Activated gamma-delta T cell (primary cell): Measurements from ENCODE around the gene LRFN2.

ENCODE experiments used
- DNase-seq: peaks from one replicate; lab custom pipeline; 2025; lab: John Stamatoyannopoulos, UW
- total RNA-seq, 2 donors: gene quantifications; one replicate each; lab custom pipeline; 2026; lab: John Stamatoyannopoulos, UW

The LRFN2 gene
- total RNA-seq: 0.51 to 3.4 reads per million in 2 donors

- peak; percentile 68 for DNase-seq
Observed at GRCh38 chr6:40587240-40588069, at the start of gene LRFN2. LRFN2 (minus strand) TSS chr6:40587364.

- no peak for DNase-seq
Observed at GRCh38 chr6:40634429-40634828, 47.3 kb upstream of the LRFN2 start.

DNA sequence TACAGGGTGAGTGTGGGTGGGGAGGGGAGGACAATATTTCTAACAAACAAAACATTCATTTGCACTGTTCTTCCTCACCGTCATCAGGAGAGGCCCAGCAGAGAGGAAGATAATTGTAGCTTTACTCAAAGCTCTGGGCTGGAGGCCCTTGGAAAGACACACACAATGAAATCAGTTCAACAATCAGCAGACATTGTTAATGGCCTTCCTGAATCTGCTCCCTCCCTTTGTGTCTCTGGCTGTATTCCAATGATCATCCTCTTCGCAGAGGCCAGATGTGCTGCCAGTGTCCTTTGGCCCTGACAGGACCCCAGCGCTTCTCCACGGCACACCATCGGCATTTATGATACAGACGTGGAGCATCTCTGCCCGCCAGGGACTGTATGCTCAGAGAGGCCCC, 44.6 kb upstream of the LRFN2 start:
- DNase-seq: no peak

GRCh38 chr6:40630488-40630887, 43.3 kb upstream of the LRFN2 start:
- DNase-seq: no peak

- DNase-seq: no peak
Observed at GRCh38 chr6:40630051-40630450, 42.9 kb upstream of the LRFN2 start.

DNA sequence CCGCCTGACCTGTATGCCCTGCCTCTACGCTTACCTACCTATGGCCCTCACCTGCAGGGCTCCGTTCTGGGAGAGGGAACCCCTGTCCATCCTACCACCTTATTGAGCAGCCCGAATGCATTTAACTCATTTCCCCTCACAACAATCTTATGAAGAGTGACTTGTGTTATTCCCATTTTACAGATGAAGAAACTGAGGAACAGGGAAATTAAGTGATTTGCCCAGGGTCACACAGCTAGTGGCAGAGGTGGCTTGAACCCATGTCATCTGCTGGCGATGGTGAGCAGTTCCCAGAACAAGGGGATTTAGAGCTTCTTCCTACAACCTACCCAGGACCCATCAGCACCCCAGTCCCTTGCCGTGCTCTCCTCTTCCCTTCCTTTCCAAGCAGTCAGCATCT, 42.3 kb upstream of the LRFN2 start:
- no peak for DNase-seq

DNA sequence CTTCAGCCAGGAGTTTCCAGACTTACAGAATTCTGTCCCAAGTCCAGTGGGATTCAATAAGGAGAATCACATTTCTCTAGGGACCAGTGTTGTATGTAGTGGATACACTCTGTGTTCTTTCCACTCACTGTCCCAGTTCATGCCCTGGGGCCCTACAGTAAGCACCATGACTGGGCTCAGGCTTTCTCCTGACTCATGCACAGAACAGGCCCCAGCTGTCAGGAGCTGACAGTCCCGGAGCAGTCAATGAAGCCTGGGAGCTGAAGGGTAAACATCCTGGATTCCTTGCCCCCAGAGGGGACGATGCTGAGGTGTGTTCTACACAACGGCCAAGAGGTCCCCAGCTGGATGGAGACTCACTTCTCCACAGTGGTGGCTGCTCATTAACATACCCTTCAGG, 40.2 kb upstream of the LRFN2 start:
- no peak for DNase-seq

DNA sequence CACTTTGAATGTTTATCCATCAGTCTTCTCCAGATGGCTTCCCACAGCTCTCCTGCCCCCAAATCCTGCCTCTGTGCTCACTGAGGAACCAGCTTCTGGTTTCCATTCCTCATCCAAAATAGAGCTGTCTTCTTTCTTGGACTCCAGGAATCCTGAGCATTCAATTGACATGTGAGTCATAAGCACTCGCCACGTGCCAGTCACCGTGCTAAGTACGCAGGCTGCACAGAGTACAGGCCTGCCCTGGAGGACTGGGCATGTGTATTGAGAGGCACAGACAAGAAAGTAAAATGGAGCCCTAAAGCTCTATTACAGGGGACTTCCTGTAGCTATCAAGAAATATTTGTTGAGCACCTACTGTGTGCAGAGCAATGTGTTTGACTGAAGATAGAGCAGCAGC, 39.7 kb upstream of the LRFN2 start:
- no peak for DNase-seq

DNA sequence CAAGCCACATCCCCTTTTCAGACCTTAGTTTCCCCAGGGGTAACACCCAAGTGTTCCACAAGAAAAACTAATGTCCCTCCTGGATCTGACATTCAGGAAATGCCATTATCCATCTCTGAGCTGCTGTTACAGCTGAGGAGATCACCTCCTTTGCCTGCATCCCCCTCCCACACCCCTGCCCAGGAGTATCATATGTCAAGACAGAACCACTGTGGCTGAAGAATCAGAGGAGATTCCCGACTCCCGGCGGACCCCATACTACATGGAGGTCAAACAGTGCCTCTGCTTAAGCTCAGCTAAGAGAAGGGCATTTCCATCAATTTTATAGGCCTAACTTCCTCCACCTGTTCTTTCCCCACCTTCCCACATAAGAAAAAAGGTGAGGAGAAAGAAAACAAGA, 36.8 kb upstream of the LRFN2 start:
- no peak for DNase-seq

DNA sequence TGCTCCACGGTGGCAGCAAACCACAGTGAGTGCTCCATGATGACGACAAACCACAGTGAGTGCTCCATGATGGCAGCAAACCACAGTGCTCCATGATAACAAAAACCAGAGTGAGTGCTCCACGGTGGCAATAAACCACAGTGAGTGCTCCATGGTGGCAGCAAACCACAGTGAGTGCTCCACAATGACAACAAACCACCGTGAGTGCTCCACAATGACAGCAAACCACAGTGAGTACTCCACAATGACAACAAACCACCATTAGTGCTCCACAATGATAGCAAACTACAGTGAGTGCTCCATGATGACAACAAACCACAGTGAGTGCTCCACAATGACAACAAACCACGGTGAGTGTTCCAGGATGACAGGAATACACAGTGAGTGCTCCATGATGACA, 36.0 kb upstream of the LRFN2 start:
- DNase-seq: no peak

GRCh38 chr6:40620574-40621240, 33.5 kb upstream of the LRFN2 start:
- DNase-seq: no peak

DNA sequence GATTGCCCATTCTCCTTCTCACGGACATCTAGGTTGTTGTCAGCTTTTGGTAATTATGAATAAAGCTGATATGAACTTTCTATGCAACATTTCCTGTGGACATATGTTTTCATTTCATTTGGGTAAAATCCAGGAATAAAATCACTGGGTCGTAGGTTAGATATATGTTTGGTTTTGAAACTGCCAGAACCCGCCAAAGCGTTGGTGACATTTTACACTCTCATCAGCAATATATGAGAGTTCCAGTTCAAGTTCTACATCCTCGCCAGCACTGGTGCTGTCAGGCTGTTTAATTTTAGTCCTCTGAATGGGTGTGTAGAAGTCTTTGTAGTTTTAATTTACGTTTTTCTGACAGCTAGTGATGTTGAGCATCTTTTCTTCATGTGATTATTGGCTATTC, 27.5 kb upstream of the LRFN2 start:
- no peak for DNase-seq

DNA sequence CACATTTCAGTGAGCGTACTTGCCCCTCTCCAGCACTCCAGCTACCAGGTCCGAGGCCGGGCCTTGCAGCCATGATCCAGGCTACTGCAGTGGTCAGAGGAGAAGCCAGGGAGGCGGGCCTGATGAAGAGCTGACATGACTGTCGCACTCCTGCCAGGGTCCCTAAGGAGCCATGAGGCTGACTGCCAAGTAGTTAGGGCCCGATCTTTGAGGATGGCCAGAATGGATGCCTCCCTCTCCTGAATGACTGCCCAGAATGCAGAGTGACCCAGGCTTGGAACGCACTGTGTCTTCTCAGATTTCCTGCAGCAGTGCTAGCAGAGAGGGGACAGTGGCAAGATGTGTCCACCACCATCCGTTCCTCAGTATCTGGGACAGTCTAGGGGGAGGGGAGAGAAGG, 24.7 kb upstream of the LRFN2 start:
- DNase-seq: no peak

- DNase-seq: no peak
Observed at GRCh38 chr6:40611434-40611833, 24.3 kb upstream of the LRFN2 start.

DNA sequence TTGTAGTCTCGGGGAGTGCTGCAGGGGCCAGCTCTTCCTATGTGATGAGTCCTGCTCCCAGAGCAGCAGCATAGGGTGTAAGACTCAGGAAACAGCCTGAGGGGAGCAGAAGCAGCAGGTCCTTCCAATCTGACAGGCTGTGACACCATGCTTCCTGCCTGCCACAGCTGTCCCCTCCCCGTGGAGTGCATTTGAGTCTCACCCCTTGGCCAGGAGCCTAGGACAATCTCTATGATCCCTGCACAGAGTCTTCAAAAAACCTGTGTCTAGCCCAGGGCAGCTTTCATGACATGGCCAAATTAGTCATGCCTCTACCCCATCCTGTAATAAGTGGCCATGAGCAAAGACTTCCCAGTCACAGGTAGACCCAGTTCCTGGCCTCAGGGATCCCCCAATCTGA, 23.1 kb upstream of the LRFN2 start:
- DNase-seq: no peak

GRCh38 chr6:40606981-40607380, 19.8 kb upstream of the LRFN2 start:
- no peak for DNase-seq

GRCh38 chr6:40606526-40606925, 19.4 kb upstream of the LRFN2 start:
- no peak for DNase-seq

GRCh38 chr6:40604082-40604481, 16.9 kb upstream of the LRFN2 start:
- DNase-seq: no peak

DNA sequence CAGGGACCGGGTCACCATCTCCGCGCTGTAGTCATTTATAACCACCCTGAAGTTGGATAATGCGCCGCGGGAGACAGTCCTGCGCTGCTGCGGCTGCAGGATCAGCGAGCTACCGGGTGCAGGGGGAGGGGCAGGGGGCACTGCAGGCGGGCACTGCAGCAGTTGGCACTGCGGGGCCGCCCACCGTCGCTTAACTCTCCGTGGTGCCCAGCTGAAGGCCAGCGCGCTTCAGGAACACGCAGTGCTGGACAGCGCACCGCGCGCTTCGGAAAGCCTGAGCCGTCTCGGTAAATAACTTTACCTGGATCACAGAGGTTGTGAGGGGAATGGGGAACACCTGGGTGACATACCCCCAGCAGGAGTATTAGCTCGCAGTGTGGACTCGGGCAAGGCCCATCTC, 12.4 kb upstream of the LRFN2 start:
- no peak for DNase-seq

- DNase-seq: no peak
Observed at GRCh38 chr6:40598516-40598915, 11.4 kb upstream of the LRFN2 start.

- DNase-seq: no peak
Observed at GRCh38 chr6:40597301-40597700, 10.1 kb upstream of the LRFN2 start.

- no peak for DNase-seq
Observed at GRCh38 chr6:40588480-40588879, 1.3 kb upstream of the LRFN2 start.

GRCh38 chr6:40588070-40588384, 863 bp upstream of the LRFN2 start:
- no peak for DNase-seq
